SW 1271 (cell line): ENCODE data around the gene B3GNT2.

Experiments used
- DNase-seq, 2 experiments: peaks; one replicate each; lab custom pipeline; 2025; lab: John Stamatoyannopoulos, UW

B3GNT2 gene

DNA sequence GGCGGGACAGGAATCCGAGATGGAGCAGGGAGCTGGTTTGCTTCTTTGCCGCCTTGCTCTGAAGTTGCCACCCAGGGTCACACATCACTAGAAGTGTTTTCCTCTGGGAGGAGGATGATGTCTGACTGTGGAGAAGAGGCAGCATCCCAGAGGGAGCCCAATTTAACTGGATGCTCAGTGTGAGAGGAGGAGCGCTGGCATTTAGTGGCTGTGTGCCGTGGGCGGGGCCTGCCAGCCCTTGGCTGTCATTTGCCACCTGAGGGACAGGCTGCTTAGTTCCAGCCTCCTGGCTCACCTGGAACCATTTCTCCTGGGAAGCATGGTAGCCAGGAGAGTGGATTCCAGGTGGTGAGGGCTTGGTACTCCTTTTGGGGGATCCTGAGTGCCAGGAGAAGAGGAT lies 9.6 kb downstream of the B3GNT2 start:
- no peak for DNase-seq

DNA sequence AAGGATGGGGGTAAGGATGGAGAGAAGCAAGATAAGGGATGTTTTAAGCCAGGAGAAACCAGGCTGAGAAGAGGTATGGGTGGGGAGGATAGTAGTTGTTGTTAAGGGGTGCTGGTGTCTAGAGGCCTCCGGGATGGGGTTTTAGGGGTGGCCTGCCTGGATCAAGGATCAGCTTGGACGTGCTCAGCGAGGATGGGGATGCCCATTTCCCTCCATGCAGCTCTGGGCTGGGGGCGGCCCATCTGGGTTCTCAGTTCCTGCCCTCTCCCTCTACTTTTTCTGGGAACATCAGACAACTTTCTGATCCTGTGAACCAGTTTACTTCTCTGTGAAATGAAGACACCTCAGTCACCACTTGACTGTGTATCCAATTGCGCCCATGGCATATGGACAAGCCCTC lies 10.1 kb downstream of the B3GNT2 start:
- no peak for DNase-seq

DNA sequence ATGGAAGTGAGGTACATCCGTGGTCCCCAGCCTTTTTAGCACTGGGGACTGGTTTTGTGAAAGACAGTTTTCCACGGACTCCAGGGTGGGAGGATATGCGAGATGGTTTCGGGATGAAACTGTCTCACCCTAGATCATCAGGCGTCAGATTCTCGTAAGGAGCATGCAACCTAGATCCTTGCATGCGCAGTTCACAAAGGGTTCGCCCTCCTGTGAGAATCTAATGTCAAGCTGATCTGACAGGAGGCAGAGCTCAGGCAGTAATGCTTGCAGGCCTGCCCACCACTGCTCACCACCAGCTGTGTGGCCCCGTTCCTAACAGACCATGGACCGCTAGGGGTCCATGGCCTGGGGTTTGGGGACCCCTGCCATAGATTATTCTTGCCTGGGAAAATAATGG lies 11.6 kb downstream of the B3GNT2 start:
- DNase-seq: no peak

DNA sequence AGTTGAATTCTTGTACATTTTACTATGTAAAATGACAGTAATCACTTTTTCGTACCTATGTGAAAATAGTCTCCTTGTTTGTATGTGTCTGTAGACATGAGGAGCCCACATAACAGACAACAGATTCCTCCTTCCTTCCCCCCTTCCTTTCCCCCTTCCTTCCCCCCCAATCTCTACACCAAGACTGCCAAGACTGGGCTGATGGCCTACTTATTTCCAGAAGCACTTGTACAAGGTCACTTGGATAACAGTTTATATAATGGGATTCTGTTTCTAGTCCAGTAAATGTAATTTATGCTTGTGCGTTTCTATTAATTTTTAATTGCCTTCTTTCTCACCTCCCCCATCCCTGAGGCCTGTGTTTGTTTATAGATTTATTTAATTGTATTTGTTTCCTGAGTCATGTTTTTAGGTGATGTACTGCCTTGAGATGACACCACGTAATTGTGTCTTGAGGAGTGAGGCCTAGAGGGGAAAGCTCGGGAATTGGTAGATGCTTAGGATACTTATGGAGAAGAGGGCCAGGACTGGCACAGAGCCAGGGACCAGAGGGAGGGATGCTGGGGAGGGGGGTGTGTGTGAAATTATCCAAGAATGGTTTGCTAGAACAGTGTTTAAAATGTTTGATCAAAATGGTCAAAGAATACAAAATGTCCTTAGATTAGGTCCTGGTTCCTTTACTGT lies 12.3 kb downstream of the B3GNT2 start:
- no peak for DNase-seq

DNA sequence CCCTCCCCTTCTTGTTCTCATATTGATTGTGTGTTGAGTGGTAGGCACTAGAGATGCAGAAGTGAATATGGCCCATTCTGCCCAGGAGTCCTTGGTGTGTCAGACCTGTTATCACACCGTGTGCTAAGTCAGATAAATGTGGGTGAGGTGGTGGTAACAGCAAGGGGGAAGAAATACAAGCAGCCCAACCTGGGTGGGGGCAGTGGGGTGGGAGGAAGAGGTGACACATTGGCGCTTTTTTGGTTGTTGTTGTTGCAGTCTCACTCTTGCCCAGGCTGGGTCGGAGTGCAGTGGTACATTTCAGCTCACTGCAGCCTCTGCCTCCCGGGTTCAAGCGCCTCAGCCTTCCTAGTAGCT lies 12.8 kb downstream of the B3GNT2 start:
- DNase-seq: no peak

DNA sequence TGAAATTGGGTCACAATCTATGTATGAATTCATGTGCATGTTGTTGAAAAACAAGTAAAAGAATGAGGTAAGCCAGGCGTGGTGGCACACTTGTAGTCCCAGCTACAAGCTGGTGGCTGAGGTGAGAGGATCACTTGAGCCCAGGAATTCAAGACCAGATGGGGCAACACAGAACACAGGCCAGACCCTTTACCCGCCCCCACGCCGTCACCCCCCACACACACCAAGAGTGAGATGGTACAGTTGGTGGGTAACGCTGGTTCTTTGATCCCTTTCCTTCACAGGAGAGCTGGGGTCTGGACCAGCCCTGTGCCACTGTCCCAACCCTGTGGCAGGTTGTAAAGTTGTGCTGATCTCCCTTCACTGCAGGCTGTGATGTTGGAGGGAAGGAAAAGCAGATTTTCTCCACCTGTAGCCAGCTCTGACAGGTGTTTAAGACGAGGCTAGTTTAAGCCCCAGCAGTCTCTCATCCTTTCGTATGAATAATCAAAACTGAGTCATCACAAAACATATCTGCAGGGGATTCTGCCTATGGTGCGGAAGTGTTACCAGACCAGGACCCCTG lies 13.6 kb downstream of the B3GNT2 start:
- no peak for DNase-seq

DNA sequence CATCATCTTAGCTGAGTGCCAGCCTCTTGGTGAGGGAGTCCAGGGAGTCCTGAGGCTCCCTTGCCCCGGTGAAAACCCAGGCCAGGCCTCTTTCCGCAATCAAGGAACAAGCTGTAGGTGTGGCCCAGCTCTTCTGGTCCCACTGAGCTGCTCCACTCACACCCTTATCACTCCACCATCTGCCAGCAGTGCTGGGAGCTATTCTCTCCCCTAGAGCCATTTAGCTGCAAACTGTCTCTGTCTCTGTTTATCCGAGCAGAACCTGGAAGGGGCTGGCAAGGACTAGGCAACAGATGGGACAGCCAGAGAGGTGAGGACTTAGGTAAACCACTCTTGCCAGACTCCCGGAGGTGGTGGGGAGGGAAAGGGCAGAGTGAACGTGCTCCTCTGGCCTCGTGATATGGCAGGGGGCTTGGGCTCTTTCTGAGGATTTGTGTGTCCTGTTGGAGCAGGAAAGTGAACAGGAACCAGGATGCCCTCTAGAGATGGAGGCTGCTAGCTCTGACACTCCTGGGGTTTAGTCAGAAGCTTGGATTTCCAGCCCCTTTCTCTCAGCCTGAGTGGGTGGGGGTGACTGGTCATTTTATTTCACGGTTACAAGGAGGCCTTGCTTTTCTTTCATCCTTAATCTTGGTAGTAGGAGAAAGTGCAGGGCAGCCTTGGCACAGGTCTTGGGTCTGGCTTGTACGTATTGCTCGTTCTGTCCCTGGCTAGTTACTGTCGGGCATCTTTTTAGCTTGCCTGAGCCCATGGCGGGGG lies 19.6 kb downstream of the B3GNT2 start:
- DNase-seq: no peak

DNA sequence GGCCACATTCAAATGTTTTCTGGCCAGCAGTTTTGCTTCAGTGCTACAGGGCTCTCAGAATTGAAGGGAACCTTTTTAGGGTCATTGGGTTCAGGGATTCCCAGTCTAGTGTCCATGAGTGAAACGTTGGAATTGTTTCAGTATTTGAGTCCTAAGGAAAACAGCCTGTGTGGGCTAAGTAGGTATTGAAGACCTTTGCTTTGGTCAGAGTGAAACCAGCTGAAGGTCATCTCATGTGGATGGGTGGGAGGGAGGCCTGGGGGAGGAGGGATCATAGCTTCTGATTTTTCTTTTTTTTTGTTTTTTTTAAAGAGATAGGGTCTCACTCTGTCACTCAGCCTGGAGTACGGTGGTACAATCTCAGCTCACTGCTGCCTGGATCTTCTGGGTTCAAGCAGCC lies 20.2 kb downstream of the B3GNT2 start:
- no peak for DNase-seq

DNA sequence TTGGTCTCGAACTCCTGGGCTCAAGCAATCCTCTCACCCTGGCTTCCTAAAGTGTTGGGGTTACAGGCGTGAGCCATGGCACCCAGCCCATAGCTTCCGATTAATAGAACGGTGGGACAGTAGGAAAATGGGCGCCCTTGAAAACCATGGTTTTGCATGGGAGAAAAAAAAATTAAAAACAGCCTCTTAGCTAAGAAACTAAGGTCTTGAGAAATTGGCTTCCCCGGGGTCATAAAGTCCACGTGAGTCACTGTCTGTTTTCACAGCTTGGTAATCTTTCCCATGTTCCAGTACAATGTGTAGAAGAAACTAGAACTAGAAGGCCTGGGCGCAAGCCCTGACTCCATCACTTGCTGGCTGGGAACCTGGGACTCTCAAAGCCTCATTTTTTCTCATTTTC lies 20.7 kb downstream of the B3GNT2 start:
- no peak for DNase-seq

DNA sequence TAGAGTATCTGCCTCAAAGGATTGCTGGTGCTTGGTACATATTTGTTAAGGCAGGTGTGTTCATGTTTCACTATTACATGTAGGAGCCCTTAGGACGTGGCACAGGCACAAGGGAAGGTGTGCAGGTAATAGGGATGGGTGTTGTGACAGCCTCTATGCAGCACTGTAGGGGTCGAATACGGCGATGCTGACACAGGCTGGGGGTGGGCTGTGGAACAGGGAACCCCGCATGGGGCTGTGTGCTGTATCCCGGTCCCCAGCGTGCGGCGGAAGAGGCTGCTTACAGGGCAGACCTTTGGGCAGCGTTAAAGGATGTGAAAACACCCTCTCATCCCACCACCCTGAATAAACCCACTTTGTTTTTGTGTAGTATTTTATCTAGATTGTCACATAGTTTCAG lies 21.5 kb downstream of the B3GNT2 start:
- no peak for DNase-seq

DNA sequence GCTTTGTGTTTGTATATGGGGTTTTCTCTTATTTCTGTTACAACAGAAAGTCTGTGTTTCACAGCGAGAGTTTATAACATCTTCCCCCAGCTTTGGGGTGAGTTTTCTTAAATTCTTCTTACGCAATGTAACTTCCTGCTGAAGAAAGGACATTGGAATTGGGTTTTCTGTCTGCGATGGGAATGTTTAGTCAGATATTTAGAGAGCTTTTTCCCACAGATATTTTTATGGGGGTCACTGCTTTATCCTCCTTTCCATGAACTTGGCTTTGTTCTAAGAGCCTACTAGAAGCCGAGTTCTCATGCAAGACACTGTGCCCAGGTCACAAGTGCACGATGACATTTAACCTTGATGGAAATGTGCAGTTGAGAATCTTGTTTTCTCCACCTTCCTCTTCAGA lies 22.1 kb downstream of the B3GNT2 start:
- no peak for DNase-seq

DNA sequence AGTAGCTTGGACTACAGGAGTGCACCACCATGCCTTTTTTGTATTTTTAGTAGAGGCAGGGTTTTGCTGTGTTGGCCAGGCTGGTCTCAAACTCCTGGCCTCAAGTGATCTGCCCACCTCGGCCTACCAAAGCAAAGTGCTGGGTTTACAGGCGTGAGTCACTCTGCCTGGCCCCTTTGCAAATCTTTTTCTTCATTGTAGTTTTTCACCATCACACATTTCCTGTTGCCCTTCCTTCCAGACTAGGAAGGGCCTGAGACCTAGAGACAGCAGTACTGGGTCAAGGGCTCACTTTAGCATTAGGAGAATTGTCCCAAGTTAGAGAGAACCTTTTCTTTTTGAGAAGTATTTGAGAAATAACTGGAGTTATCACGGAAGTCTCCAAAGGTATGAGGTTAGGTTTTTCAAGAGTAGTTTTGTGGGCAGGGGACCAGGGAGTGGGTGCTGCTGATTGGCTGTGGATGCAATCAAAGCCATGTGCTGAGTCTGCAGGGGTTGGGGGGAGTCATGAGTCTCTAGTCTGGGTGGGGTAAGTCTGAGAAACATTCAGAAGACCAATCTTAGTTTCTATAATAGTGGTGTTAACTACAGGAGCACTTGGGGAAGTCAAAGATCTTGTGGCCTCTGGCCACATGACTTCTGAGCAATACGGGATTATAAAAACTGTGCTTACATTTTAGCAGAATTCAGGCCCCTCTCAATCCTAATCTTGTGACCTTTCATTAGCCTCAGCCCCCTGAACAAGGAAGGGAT lies 23.7 kb downstream of the B3GNT2 start:
- no peak for DNase-seq

DNA sequence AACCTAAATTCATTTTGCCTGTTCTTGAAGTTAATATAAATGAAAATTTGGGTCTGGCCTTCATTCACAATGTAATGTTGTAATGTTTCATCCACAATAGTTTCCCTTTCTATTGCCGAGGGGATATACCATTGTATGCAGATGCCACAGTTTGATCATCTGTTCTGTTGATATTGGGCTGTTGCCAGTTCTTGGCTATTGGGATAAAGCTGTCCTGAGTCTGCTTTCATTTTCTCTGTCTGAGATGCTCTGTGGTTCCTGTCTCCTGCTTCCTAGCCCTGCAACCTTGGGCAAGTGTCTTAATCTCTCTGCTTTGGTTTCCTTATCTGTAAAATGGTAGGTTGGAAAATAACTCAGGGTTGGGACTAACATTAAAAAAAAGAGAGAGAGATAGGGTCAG lies 25.2 kb downstream of the B3GNT2 start:
- no peak for DNase-seq

DNA sequence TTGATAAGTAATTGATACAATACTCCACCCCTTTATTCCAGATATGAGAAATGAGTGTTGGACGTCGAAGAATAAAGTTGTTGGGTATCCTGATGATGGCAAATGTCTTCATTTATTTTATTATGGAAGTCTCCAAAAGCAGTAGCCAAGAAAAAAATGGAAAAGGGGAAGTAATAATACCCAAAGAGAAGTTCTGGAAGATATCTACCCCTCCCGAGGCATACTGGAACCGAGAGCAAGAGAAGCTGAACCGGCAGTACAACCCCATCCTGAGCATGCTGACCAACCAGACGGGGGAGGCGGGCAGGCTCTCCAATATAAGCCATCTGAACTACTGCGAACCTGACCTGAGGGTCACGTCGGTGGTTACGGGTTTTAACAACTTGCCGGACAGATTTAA lies 26.3 kb downstream of the B3GNT2 start:
- DNase-seq: no peak

DNA sequence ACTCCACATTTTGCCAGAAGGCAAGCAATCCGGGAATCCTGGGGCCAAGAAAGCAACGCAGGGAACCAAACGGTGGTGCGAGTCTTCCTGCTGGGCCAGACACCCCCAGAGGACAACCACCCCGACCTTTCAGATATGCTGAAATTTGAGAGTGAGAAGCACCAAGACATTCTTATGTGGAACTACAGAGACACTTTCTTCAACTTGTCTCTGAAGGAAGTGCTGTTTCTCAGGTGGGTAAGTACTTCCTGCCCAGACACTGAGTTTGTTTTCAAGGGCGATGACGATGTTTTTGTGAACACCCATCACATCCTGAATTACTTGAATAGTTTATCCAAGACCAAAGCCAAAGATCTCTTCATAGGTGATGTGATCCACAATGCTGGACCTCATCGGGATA lies 26.8 kb downstream of the B3GNT2 start:
- no peak for DNase-seq

DNA sequence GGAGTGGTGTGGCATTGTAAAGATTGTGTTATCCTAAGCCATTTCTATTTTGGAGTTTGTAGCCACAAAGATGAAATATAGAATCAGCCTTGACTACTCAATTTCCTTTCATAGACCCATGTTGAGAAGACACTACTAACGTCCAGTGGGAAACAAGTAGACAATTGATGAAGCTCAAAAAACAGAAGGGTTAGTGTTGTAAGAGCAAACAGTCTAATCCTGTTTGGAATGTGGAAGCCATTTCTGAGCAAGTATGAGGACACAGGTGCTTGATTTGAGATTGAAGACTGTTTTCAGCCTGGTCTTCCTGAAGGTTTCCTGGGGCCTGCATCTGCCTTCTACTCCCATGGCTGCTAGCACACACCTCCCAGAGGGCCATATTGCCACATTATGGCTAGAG lies 29.1 kb downstream of the B3GNT2 start:
- no peak for DNase-seq

DNA sequence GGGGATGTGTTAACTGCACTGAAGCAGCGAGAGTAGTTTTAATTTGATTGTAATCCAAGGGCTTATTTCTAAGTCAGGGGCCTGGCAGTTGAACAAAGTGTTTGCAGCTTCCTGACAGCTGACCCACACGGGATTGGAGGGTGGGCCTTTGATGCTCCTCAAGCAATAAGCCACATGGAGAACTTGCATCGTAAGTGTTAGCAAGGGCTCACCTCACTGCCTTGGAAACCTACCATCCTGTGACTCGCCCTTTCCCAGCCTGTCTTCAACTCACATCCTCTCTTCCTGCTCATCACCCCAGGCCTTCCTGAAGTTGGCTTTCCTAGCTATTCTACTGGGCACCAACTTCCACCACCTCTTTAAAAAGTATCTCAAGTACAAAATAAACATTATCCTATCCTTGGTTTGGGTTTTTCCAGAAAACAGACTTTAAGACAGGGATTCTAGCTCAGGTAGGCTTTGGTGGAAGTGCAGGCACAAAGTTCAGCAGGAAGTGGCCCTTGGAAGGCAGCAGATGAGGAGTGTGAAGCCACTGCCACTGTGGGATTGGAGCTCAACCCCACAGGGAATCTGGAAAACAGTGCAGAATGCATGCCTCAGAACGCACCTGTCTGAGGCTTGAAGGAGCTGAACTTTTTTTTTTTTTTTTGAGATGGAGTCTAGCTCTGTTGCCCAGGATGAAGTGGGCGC lies 31.6 kb downstream of the B3GNT2 start:
- no peak for DNase-seq

DNA sequence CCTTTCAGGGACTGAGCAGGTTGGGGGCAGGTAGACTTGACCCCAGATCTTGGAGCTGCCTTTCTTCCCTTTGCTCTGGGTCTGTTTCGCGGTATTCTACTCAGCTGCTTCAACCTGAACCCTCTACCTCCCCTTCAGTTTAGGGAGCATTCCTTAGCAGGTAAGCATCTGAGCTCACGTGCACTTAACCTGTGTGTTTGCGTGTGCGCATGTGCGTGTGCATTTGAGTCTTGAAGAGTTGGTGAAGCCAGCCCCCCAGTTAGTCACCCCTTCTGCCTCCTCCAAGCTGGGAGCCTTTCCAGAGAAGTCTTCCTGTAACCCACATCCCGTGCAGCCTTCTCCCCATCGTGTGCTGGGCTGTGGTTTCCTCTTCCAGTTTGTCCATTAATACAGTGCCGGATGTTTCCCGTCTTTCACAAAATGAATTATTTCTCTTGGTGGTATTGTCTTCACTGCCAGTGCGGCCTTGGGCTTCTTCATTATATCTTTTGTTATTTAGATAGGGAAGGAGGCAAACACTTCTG lies 33.2 kb downstream of the B3GNT2 start:
- DNase-seq: no peak

DNA sequence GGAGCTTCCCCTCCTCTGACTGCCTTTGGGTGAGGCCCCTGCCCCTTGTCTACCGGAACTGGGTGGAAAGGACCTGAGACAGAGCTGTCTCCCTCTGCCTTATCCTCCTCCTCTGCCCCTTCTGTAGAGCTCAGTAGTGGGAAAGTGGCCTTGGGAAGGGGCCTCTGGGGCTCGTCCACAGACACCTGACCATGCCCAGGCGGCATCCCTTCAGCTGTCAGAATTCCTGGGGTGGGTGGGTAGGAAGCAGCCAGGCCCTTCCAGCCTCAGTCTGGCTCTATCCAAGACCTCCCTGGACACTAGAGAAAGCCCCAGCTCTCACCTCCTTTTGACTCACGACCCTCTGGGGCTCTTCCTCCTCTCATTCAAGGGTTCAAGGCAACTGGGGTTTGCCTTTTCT lies 35.6 kb downstream of the B3GNT2 start:
- DNase-seq: no peak

DNA sequence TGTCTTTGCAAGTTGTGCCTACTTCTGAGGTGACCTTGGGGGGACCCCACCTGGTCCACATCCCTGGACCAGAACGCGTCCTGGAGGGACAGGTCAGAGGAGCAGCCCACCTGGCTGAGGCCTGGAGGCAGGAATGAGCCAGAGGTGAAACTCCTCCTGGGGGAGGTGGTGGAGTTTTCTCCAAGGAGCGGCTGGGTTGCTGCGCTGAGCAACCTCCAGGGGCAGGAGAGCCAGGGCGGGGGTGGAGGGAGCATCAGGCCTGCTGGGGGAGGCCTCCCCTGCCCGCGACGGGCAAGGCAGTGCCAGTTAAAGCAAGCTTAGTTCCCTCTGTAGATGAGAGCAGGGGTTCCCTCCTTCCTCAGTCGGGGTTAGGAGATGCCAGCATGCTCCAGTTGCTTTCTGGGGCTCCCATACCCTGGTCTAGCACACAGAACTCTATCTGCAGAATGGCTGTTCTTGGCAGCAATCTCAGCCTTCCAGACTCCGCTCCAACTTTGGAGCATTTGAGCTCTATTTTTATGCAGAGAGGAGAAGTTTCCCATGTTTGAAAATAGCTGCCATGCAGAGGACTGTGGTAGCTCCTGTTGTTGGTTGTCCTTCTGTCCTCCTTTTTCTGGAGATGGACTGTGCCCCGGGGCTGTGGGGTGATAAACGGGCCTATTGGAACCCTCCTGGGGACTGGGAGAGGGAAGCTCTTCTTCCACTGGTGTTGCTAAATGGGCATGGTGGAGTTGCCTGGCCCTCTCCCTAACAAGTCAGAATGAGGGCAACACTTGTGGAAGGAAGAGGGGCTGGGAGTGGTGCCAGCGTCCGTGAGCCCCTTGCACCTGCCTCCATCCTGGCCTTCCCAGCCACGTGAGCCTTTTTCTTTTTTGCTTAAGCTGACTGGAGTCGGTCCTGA lies 39.1 kb downstream of the B3GNT2 start:
- no peak for DNase-seq

DNA sequence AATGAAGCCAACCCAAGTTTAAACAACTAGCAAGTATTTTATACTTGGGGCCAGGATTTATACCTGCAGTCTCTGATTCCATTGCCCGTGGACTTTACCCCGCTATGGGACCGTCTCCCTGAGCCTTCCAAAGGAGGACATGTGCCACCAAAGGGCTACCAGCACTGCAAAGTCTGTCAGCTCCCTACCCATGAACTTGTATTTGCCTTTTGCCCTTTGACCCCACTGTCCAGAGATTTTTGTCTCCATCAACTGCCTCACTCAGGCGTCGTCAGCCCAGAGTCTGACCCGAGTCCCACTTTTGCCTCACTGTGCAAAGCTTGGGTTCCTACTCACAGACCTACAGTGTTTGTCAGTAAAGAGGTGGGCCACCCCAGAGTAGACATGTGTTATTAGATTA lies 40.6 kb downstream of the B3GNT2 start:
- DNase-seq: no peak
